SKM-1 treated with dmso at 0.1 percent for 144 hours (cell line): Measurements from ENCODE around the gene OLFML2B.

Experiments used
- DNase-seq: peaks from one replicate; lab custom pipeline; 2025; ENCODE audit not compliant: unreplicated experiment; lab: John Stamatoyannopoulos, UW

Gene OLFML2B

GRCh38 chr1:161981735-161982506, 41.7 kb downstream of the OLFML2B start:
- no peak for DNase-seq

GRCh38 chr1:161981126-161981525, 42.5 kb downstream of the OLFML2B start:
- no peak for DNase-seq

GRCh38 chr1:161978011-161978790, 45.5 kb downstream of the OLFML2B start:
- DNase-seq: no peak

- no peak for DNase-seq
Observed at GRCh38 chr1:161973924-161974845, 49.5 kb downstream of the OLFML2B start.

GRCh38 chr1:161972828-161973227, 50.8 kb downstream of the OLFML2B start:
- no peak for DNase-seq

GRCh38 chr1:161970633-161971032, 53.0 kb downstream of the OLFML2B start:
- no peak for DNase-seq

- no peak for DNase-seq
Observed at GRCh38 chr1:161970036-161970435, 53.6 kb downstream of the OLFML2B start.

- DNase-seq: no peak
Observed at GRCh38 chr1:161966067-161966466, 57.6 kb downstream of the OLFML2B start.

GRCh38 chr1:161962091-161962887, 61.4 kb downstream of the OLFML2B start:
- no peak for DNase-seq

GRCh38 chr1:161958425-161958824, 65.2 kb downstream of the OLFML2B start:
- no peak for DNase-seq

- DNase-seq: no peak
Observed at GRCh38 chr1:161956930-161957329, 66.7 kb downstream of the OLFML2B start.

GRCh38 chr1:161956097-161956496, 67.6 kb downstream of the OLFML2B start:
- DNase-seq: no peak

GRCh38 chr1:161955606-161956005, 68.1 kb downstream of the OLFML2B start:
- no peak for DNase-seq

- DNase-seq: no peak
Observed at GRCh38 chr1:161954466-161954865, 69.2 kb downstream of the OLFML2B start.

GRCh38 chr1:161954050-161954449, 69.6 kb downstream of the OLFML2B start:
- DNase-seq: peak; percentile 40

GRCh38 chr1:161953256-161953920, 70.3 kb downstream of the OLFML2B start:
- no peak for DNase-seq

GRCh38 chr1:161952607-161953172, 71.0 kb downstream of the OLFML2B start:
- DNase-seq: no peak

- no peak for DNase-seq
Observed at GRCh38 chr1:161951646-161952045, 72.0 kb downstream of the OLFML2B start.

GRCh38 chr1:161950377-161950776, 73.3 kb downstream of the OLFML2B start:
- no peak for DNase-seq

GRCh38 chr1:161949548-161949947, 74.1 kb downstream of the OLFML2B start:
- no peak for DNase-seq
